NOMO-1 treated with DMSO at 0.1 percent for 48 hours (cell line): ENCODE results near the gene SLC9A2.

ENCODE experiments used
- DNase-seq: peaks from one replicate; lab custom pipeline; 2025; ENCODE audit not compliant: unreplicated experiment; lab: John Stamatoyannopoulos, UW

The SLC9A2 gene

DNA sequence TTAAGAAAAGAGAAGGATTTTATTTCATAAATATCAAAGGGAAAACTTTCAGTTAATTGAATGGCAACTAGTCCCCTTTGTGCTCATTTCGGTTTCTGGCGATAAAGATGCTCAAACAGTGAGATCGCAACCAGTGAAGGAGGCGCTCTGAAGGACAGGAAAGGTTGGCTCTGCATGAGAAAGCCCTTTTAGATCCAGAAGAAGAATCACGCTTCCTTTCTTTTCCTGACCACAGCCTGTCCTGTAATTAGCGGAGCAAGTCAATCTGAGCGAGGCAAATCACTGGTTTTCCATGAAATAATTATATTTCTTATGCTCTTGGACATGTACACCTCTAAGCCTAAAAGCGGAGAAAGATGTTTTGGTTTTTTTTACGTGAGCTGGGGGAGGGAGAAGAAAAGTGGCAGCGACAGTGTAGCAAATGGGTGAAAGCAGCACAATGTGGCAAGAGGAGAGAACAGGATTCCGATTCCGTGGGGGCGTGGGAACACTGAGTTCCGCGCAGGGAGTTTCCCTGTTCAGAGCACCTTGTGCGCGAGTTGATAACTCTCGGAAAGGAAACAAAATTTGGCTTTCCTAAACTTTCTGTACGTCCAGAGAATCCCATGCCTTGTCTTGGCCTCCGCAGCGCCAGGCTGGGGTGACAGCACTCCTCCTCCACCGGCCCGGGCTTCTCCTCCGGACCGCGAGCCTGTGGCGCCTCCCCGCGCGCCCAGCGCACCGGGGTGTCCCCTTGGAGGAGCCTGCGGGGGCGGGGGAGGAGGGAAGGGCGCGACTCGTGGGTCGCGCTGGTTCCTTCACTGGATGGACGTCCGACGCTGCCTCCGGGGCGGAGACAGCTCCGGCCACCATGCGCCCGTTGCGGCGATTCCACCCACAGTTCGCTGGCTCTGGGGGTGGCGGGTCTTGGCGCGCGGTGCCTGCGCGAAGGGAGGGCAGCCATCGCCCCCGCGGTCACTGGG, 620 bp upstream of the SLC9A2 start:
- no peak for DNase-seq

DNA sequence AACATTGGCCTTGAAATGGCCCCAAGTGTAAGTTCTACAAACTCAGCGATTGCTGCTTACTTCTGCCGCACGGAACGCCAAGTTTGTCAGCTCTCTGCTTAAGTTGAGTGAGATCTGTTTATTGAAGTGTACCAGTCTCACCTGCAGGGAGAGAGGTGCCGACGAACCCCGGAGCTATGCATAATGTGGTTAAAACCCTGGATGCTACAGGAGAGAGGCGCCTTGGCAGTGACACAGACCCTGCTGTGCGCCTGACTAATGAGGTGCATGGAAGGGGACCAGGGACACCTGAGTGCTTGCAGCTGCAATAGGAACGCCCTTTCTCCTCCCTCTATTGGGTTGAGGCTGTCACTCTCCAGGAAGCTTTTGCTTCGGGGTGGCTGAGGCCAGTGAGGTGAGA, 979 bp downstream of the SLC9A2 start:
- DNase-seq, result no peak

DNA sequence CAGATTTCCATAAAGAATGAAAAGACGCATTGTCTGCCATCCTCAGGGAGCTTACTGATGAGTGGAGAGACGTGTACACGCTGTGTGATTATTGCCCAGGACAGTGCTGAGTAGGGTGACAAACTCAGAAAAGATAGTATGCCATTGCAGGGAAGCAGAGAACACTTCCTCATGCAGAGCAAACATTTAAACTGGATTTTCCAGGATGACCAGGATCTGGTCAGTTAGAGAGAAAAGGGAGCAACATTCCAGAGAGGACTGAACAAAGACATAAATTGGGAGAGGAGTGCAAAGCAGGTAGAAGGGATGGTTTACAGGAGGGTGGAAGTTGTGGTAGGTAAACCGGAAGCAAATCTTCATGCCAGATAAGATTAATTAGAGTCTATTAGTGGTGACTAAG, 2.3 kb downstream of the SLC9A2 start:
- no peak for DNase-seq

DNA sequence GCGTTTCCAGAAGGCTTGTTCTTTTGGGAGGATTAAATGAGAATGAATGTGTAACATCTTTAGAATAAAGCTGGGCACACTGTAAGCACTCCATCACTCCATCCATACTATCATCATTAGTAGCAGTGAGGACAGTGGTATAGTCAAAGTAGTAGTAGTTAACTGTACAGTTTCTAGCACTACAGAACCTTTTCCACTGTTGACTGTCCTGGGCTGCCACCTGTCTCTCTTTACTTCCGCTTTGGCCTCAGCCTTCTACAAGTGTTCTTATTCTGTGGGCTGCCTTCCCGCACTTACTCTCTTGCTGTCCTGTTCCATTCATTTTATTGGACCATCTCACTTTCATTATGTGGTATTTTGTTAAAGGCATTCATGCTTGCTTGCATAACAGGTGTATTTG, 3.3 kb downstream of the SLC9A2 start:
- no peak for DNase-seq

DNA sequence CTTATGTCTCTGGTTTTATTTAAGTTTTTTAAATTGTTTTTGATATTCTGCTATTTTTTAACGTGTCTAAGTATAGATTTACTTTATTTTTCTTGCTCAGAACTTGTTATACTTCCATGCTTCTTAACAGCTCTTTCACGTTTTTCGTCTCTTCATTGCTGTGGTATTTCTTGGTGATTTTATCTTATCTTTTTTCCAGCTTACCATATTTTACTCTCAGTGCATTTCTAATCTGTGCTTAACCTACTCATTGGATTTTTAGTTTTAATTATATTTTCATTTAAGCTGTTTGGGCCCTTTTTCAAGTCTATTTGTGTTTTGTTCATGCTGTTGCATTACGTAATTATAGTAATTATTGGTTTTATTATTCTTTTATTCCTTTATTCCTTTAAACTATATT, 11.1 kb downstream of the SLC9A2 start:
- no peak for DNase-seq

DNA sequence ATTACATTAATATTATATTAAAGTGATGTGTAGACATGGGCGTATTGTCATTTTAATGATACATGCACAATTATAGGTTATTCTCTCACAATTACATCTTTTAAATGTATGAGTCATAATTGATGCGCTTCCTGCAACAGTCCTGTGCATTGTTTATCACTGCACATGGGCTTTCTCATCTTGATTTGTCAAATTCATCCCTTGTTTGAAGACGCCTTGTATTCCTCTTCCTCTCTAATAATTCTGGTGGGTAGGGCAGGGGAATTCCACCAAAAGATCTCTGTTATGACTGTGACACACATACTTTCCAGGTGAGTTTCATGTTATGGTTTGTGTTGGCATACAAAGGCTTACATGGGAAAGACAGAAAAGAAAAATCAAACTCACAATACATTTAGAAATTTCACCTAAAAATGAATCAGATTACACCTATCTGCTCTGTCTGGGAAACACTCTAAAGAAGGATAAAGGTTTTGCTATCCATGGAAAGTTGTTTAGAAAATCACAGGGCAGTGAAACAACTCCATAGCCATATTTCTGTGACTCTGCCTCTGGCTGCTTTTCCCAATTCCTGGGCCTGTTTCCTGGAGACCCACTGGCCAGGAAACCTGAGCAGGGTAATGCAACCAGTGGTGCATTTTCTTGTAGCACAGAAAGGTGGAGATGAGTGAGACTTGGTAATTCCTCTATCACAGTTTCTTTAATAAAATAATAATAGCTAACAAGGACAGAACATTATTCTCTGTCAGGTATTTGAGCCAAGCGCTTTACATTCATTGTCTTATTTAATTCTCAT, 13.2 kb downstream of the SLC9A2 start:
- DNase-seq, result no peak

DNA sequence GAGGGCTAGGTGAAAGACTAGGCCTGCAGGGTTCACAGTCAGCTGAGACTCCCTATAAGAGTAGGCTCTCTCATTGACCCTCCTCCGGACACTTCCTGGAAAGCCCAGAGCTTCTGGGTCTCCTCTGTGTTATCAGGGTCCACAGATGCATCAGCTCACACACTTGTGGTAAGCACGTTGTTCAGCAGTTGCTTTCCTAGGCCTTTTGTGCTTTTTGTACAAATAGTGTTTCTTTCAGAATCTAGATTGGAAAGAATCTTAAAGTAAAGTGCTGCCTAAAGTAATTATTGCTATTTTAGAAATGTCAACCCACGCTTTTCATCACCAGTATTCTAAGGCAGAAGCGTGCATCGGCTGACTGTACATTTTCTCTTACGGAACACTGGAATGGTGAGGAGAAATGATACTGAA, 15.5 kb downstream of the SLC9A2 start:
- DNase-seq, result no peak

DNA sequence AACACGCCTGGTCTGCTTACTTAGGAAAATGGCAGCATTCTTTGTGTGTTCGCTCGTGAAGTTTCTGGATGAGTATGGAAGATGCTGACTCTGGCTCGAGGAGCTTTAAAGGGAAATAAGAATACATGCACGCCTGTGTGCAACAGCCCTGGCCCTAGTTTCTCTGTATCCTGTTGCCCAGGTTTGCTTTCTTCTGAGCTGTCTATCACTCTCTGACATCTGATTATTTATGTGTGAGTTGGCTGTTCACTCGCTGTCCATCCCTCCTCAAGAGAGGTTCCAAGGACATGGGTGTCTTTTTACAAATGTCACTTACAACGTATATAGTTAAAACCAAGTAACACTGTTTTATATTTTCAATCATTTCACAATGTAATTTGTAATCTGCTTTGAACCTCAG, 16.0 kb downstream of the SLC9A2 start:
- no peak for DNase-seq

DNA sequence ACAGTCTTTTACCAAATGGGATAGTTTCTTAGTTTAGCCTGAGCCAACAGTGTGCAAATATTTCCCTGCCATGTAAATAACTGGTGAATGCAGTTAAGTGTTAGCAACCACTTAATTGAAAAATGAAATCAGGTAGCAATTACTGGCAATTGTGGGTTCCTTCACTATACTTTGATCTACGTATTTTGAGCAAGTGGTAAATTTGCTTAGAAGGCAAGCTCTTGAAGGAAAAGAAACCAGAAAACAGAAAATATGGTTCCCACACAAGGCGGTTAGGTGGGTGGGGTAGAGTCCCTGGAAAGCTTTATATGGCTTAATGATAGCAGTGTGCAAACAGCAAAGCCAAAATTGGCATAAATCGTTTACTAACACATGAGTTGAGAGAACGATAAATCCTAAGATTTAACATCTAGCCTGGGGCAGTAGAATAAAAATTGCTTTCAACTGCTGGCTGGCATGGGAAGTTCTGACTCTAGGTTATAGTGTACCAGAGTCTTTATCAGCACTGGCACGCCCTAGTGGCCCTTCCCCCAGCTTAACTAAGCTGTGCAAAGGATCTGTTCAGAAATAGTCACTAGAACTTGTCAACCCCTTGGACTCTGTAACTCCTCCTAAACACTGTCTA, 17.0 kb downstream of the SLC9A2 start:
- no peak for DNase-seq

DNA sequence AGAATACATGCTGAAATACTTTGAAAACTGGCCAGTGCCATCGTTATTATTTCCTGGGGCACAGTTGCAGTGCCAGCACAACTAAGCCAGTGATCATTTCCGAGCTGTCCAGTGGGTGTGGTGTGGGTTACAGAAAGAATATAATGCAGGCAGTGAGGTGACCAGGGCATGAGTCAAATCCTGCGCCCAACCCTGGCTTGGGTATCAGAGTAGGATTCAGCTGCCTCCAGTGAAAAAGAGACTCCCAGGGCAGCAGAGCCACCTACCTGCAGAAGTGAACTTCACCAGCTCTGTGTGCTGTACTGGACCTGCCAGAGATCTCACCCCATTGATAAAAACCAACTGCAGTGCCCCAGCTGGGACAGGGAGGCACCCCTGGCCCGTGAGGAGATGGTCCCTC, 18.0 kb downstream of the SLC9A2 start:
- no peak for DNase-seq

DNA sequence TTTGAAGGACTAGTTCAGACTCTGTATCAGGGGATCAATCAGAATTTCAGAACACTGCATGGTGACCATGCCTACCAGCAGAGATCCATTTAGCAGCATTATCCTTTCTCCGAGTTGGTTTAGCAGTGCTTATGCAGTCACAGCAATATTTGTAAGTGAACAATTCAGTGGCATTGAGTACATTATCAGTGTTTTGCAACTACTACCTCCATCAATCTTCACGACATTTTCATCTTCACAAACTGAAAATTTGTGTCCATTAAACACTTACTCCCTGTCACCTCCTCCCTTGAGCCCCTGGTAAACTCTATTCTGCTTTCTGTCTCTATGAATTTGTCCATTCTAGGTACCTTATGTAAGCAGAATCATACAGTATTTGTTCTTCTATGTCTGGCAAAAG, 20.1 kb downstream of the SLC9A2 start:
- no peak for DNase-seq

DNA sequence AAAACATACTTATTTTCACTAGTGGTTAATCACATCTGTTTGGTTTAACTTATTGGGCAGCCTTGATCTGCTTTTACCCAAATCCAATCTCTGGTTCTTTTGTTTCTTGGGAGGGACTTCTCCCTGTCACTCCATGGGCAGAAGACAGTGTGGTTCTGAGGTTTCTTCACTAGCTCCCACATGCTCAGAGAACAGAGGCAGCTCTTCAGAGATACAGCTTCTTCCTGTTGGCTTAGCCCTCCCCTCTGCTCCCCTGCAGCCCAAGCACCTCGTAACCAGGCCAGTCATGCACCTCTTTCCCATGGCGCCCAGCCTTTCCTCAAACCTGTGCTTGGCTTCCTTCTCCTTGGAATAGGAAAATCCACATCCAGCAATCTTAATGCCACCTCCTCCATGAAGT, 32.8 kb downstream of the SLC9A2 start:
- no peak for DNase-seq

DNA sequence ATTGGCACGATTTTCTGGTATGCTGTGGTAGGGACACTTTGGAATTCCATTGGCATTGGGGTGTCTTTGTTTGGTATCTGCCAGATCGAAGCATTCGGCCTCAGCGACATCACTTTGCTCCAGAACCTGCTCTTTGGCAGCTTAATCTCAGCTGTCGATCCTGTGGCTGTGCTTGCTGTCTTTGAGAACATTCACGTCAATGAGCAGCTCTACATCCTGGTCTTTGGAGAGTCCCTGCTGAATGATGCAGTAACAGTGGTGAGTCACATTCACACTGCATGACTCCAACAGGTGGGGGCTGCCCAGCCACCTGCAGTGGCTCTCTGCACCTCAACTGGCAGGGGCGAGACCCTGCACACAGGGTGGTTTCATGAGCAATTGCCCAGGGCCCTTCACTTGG, 38.4 kb downstream of the SLC9A2 start:
- DNase-seq, result no peak

DNA sequence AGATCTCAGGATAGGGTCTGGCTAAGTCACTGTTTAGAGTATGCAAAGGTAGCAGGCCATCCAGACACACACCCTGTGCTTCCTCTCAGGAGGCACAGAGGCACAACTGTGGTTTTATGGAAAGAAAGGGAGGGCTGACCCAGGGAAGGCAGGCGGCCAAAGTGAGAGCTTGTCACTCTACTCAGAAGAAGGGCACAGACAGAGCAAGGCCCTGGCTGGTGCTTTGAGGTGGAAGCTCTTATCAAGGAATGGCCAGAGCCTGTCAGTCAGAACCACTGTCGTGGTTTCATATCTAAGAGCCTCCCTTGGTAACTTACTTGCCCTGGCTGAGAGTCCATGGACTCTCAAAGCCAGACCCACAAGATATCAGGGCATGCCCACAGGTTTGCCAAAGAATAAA, 40.7 kb downstream of the SLC9A2 start:
- no peak for DNase-seq

DNA sequence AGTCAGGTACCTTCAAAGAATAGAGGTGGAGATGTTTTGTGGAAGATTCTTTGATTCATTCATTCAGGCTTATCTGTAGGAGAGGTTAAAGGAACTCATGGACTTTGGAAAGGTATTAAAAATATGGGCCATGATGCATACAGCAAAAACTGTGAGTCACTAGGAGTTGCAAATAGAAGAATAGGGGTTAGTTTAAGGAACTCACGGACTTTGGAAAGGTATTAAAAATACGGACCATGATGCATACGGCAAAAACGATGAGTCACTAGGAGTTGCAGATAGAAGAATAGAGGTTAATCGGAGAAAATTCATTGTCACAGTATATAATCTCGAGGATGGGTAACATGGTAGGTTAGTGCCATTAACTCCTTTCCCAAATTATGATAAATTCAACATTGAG, 41.2 kb downstream of the SLC9A2 start:
- DNase-seq, result no peak

DNA sequence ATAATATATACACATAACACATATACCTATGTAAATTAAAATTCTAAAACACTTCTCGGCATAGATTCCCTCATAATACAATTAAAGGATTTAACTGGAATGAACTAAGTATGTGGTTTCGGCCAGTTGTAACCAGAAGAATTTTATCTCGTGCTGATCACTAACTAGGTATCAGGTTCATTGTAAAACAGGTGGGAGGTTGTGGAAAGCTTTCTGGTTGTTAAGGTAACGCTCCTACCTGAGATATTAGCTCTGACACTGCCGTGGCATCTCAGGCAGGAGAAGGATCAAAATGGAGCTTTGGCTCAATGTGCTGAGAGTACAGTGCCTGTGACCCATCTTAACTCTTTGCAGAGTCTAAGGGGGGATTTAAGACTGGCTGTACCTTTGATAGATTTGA, 42.5 kb downstream of the SLC9A2 start:
- no peak for DNase-seq

DNA sequence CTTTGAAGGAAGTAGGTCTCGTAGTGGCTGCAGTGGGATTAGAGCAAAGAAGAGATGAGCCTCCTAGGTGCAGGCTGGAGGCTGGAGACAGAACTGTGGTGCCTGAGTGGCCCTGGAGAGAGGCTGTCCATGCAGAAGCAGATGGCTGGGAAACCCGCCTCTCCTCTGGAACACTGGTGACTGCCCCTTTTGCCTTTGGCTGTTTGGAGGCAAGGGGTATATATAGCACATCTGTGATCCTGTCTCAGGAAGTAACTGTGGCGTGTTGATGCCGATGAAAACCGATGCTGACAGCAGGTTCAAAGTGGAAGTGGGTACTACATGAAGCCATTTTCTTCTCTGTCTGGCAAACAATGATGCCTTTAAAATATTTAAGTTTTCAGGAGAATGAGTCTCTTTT, 43.5 kb downstream of the SLC9A2 start:
- no peak for DNase-seq

DNA sequence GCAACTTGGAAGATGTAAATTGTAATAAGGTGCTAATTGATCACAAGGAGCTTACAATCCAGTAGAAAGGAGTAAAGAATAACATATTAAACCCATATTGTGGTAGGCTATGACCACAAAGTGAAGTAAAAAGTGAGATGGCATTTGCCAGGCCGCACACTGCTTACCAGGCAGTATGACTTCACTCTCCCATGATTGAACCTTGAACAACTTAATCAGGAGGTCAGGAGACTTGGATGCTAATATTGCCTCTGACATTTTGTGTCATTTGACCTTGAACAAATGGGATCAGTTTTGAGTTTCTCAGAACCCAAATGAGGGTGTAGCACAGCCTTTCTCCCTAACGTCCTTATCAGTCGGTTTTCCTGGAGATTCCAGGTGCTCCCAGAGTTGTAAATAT, 44.0 kb downstream of the SLC9A2 start:
- no peak for DNase-seq

DNA sequence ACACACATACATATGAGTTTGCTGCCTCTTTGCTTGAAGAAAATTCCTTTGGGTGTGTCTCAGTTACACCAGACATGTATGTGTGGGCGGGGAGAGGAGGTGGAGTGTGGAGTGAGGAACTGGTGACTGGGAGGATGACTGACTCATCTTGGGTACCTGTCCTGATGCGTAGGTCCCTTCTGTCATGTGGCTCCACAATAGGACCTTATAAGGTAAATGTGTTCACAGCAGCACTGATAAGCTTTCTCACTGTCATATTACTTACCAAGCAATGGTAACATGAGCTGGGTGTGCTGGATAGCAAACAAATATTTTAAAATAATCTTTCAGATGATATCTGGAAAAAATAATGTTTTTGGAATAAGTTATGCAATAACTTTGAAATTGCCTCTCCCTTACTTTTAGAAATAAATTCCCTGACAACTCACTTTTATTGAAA, 45.1 kb downstream of the SLC9A2 start:
- DNase-seq, result no peak

DNA sequence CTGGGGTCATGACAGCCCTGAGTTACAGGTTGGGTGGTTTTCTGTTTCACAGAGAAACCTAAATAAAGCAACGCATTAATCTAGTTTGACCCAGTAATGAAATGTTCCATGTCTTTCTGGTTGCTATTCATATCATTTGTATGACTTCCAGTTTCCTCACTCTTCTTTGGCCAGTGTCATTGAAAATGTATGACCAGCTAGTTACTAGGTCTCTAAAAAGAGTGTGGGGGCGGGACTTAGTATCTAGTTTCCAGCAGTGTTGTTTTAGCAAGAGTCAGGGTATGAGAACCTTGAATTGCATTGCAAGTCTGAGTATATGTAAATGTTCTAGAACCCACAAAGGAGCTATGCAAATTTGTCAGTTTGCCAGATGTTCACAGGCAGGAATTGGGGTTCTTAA, 47.7 kb downstream of the SLC9A2 start:
- no peak for DNase-seq

DNA sequence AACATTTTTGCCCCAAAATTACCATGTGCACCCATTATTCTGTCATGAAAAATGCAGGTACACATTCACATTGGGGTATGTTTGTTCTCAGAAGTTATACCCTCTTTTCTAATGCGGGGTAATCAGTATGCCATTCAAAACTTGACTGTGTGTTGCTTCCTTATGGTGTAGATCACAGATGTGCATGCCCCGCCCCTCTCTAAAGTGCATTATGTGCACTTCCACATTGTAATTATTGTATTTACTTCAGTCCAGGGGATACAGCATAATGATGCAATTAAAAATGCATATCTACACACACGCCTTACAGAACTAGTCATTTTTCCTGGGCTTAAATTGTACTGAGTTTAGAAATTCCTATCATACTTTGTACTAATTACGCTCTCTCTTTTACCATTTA, 48.8 kb downstream of the SLC9A2 start:
- DNase-seq, result no peak

DNA sequence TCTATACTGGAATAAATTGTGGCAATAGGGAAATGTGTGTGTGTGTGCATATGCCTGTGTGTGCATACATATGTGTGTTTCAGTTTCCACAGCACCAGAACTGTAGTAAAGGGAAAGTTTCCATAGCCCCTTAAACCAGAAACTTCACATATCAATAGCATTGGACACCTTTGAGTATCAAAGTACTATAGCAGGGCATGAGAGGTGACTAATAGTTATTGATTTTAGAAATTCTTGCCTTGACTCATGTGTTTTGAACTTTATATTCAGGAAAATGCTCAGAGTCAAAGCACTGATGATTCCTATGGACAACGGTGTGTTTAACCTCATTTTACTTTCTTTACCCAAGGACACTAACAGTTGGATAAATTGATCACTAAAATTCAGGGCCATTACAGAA, 50.0 kb downstream of the SLC9A2 start:
- no peak for DNase-seq
